MG63 (cell line): Measurements from ENCODE around the gene VIM. TPM values are rescaled to one million over a fixed set of nuclear protein-coding genes. Genes with fewer than 3 reads are reported as not detected.

Experiments used
- DNase-seq: peaks from one replicate; pipeline ENCODE4 v3.0.0-alpha.2; 2020
- H3K27me3 ChIP-seq: fragments of 250-450 bp; sonication (Bioruptor Pico); 2 replicates; pipeline ENCODE4 v1.5.1; 2020; ENCODE audit warnings: mild to moderate bottlenecking, moderate library complexity
- H3K36me3 ChIP-seq: fragments of 250-450 bp; sonication (Bioruptor Pico); 2 replicates; pipeline ENCODE4 v1.5.1; 2020; ENCODE audit warnings: mild to moderate bottlenecking, moderate library complexity
- H3K4me3 ChIP-seq: fragments of 250-450 bp; sonication (Bioruptor Pico); 2 replicates; pipeline ENCODE4 v1.5.1; 2020; ENCODE audit warnings: mild to moderate bottlenecking, moderate library complexity
- H3K9me3 ChIP-seq: fragments of 250-450 bp; sonication (Bioruptor Pico); 2 replicates; pipeline ENCODE4 v1.5.1; 2020; ENCODE audit warnings: mild to moderate bottlenecking, moderate library complexity
- total RNA-seq: library from RNA; depleted of rRNA; stranded (reverse); fragments of >200 nt; shearing (Covaris generic); gene quantifications from 2 replicates; pipeline ENCODE4 v1.2.3, GENCODE V29; 2014; ENCODE audit warnings: low replicate concordance

Gene VIM
- total RNA-seq, 1 experiment from 2014 or later = 6,535 TPM

DNA sequence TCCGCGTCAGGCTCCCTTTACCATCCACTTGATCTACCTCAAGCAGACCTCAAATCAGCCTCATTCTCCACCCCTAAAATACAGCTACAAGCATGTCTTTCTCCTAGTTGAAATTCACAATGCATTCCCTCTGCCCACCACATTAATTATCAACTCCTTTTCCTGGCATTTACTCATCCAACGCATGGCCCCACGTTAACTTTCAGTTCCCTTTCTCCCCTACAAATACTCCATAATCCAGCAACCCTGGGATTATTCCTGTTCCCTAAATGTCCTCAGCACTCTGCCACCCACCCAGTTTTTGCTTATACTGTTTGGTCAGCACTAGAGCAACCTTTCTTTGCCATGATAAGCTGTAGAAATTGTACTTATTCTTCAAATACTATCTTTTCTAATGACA is 5.7 kb upstream of the VIM start:
- Histone ChIP-seq H3K36me3 (no peaks in the 10 kb centered on the region), H3K27me3 (no peaks in the 10 kb centered on the region), H3K9me3 (peaks cover 3% of the 10 kb centered on the region; the same call in 1 of the 2 replicates), H3K4me3 (no peak overlapping the region)
- DNase-seq = no peak

DNA sequence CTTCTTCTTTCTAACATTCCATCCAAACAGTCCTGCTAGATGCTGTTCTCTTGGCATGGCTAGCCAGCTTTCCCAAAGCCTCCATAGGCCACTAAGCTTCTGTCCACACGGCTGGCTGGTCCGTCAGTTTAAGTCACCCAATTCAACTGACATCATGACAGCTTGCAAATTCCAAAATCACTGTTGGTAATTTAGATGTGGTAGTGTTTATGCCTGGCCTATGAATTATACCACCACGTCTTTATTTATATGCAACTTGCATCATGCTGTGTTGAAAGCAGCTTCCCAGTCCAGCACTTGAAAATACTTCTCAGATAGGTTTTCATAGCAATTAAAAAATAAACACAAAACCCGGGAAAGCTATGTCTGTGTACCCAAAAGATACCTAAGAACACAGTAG is 2.2 kb upstream of the VIM start:
- H3K9me3 ChIP-seq = peaks cover 3% of the 10 kb centered on the region; the same call in 1 of the 2 replicates
- H3K27me3 ChIP-seq = no peaks in the 10 kb centered on the region
- no peak for DNase-seq

DNA sequence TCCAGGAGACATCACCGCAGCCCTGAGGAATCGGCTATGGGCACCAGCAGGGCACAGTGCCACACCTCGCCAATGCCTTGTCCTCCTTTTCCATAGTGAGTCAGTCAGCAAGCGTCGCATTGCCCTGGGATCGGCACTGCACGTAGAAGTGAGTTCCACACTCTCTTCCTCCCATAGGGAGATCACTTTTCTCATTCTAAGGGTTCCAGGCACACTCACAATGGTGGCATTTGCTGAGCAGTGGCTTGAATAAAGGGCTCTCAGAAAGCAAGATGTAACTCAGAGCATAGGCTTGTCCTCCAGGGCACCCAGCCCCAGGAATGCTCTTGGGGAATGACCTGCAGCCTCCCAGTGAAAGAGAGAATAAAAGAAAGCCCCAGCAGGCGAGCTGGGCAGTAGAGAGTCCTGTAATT is 1.1 kb upstream of the VIM start:
- peak; percentile 66 for DNase-seq
- H3K4me3 ChIP-seq = peak overlapping the region; percentile 82
- peaks cover 3% of the 10 kb centered on the region; the same call in 1 of the 2 replicates for H3K9me3 ChIP-seq
- H3K36me3 ChIP-seq = peaks cover 28% of the 10 kb centered on the region
- no peaks in the 10 kb centered on the region for H3K27me3 ChIP-seq

More for the DNA sequence above, 2.2 kb upstream of the VIM start:
- Histone ChIP-seq H3K36me3 (peaks cover 17% of the 10 kb centered on the region), H3K4me3 (no peak overlapping the region)

DNA sequence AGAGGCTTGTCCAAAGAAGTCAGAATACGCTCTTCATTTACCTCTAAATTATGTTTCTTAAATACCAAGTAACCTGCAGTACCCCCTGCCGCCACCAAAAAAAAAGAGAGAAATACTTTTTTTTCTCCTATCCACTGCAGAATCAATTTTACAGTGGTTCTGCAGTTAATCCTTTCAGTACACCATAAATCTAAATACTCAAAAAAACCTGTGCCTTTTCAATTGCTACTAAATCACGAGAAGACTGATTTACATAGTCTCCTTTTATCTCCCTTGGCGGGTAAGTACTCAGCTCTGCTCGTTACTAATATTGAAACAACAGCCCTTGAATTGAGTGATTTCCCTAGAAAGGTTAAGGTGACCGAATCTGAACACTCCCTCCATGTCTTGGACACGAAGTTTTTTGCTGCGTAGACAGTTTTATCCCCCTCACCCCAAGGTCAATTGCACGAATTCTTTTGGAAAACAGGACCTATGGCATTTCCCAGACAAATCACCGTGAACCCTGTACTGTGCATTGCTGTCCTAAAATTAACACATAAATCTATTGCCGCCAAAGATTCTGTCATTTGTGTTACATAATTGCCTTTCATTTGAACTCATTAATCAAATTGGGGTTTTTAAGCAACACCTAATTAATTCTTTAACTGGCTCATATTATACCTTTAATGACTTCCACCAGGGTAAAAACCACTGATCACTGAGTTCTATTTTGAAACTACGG is 512 bp upstream of the VIM start:
- no peak for DNase-seq
- peak overlapping the region; percentile 82 for H3K4me3 ChIP-seq
- H3K27me3 ChIP-seq = no peaks in the 10 kb centered on the region
- peaks cover 34% of the 10 kb centered on the region for H3K36me3 ChIP-seq
- peaks cover 3% of the 10 kb centered on the region; the same call in 1 of the 2 replicates for H3K9me3 ChIP-seq

DNA sequence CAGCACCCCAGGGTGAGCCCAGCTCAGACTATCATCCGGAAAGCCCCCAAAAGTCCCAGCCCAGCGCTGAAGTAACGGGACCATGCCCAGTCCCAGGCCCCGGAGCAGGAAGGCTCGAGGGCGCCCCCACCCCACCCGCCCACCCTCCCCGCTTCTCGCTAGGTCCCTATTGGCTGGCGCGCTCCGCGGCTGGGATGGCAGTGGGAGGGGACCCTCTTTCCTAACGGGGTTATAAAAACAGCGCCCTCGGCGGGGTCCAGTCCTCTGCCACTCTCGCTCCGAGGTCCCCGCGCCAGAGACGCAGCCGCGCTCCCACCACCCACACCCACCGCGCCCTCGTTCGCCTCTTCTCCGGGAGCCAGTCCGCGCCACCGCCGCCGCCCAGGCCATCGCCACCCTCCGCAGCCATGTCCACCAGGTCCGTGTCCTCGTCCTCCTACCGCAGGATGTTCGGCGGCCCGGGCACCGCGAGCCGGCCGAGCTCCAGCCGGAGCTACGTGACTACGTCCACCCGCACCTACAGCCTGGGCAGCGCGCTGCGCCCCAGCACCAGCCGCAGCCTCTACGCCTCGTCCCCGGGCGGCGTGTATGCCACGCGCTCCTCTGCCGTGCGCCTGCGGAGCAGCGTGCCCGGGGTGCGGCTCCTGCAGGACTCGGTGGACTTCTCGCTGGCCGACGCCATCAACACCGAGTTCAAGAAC is 1.1 kb downstream of the VIM start:
- Histone ChIP-seq H3K36me3 (peaks cover 50% of the 10 kb centered on the region), H3K27me3 (no peaks in the 10 kb centered on the region)
- peak; percentile 95 for DNase-seq

DNA sequence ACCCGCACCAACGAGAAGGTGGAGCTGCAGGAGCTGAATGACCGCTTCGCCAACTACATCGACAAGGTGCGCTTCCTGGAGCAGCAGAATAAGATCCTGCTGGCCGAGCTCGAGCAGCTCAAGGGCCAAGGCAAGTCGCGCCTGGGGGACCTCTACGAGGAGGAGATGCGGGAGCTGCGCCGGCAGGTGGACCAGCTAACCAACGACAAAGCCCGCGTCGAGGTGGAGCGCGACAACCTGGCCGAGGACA is 1.6 kb downstream of the VIM start:
- peaks cover 55% of the 10 kb centered on the region for H3K36me3 ChIP-seq
- no peak for DNase-seq
- H3K9me3 ChIP-seq = no peaks in the 10 kb centered on the region
- H3K4me3 ChIP-seq = peak overlapping the region; percentile 82
- no peaks in the 10 kb centered on the region for H3K27me3 ChIP-seq

More for the DNA sequence above, 1.1 kb downstream of the VIM start:
- H3K4me3 ChIP-seq = peak overlapping the region; percentile 82
- no peaks in the 10 kb centered on the region for H3K9me3 ChIP-seq

DNA sequence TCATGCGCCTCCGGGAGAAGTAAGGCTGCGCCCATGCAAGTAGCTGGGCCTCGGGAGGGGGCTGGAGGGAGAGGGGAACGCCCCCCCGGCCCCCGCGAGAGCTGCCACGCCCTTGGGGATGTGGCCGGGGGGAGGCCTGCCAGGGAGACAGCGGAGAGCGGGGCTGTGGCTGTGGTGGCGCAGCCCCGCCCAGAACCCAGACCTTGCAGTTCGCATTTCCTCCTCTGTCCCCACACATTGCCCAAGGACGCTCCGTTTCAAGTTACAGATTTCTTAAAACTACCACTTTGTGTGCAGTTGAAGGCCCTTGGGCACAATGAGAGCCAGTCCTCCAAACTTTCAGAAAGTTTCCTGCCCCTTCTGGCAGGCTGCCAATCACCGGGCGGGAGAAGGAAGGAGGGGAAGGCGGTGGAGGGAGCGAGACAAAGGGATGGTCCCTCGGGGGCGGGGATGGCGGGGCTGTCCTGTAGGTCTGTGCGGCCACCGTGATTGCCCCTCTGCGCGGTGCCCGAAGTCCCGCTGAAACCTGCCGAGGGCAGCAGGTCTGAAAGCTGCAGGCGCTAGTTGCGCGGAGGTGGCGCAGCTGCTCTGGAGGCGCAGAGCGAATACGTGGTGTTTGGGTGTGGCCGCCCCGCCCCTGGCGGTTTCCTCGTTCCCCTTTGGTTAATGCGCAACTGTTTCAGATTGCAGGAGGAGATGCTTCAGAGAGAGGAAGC is 2.1 kb downstream of the VIM start:
- H3K9me3 ChIP-seq = no peaks in the 10 kb centered on the region
- H3K27me3 ChIP-seq = no peaks in the 10 kb centered on the region
- DNase-seq = peak; percentile 83
- peaks cover 60% of the 10 kb centered on the region for H3K36me3 ChIP-seq
- H3K4me3 ChIP-seq = peak overlapping the region; percentile 82

DNA sequence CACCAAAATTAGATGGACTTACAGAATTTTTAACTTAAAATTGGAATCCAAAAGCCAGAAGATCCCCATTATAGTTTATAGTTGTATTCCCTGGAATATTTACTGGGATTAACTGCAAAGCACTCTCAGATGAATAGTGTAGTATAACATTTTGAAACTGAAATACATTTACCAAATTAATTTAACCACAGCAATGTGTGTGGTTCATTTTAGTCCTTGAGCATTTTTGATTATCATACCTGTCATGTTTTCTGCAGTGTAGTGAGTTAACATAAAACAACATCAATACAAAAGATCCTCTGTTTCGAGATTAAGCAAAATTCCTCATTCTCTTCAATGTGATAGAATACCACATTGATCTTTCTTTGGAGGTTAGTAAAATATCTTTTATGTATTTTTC is 3.7 kb downstream of the VIM start:
- H3K27me3 ChIP-seq = no peaks in the 10 kb centered on the region
- peak overlapping the region; percentile 82 for H3K4me3 ChIP-seq
- DNase-seq = no peak
- peaks cover 77% of the 10 kb centered on the region for H3K36me3 ChIP-seq
- no peaks in the 10 kb centered on the region for H3K9me3 ChIP-seq

DNA sequence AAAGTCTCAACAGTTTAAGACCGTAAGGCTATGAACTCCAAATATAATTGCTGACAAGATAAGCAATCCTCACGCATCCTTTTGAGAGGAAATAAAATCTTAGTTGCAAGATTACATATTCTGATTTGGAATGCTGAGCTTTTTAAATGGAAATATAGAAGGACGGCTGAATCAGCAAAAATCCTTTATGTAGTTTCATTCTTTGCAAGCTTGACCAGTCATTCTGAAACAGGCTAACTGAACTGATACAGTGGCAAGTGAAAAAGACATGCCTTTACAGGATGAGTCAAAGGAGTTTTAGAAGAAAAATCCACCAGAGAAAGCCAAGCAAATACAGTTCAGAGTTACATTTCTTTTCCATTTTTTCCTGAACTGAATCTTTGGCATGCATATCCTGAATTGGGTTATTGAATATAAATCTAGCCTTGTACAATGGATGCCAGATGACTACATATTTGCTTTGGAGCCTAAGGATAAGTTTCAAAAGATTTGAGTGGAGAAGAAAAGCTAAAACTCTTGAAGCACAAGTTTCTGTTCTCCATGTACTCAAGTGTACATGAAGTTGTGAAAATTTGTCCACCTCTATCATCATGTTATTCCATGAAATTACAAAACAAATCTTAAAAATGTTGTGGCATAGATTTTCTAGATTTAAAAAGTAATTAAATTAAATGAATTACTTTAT is 4.4 kb downstream of the VIM start:
- Histone ChIP-seq H3K4me3 (peak overlapping the region; percentile 82), H3K9me3 (no peaks in the 10 kb centered on the region), H3K36me3 (peaks cover 83% of the 10 kb centered on the region), H3K27me3 (no peaks in the 10 kb centered on the region)
- no peak for DNase-seq

DNA sequence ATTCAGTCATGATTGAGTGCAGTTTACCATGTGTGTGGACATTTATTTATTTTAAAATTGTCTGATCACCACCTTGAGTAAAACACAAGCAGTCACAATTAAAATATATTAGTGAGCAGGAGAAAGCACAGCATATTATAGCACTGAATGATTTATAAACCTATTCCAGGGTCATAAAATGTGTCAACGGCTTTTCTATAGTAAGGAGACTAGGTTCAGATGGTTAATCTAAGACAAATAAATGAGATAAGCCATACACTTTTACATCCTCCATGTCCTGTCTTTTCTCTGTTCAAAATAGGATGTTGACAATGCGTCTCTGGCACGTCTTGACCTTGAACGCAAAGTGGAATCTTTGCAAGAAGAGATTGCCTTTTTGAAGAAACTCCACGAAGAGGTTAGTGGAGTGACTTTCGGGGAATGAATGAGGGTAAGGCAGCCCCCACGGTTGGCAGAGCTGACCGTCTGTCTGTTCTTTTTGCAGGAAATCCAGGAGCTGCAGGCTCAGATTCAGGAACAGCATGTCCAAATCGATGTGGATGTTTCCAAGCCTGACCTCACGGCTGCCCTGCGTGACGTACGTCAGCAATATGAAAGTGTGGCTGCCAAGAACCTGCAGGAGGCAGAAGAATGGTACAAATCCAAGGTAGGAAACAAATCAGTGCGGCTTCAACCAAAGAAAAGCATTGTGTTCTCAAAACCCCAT is 5.4 kb downstream of the VIM start:
- peaks cover 87% of the 10 kb centered on the region for H3K36me3 ChIP-seq
- no peaks in the 10 kb centered on the region for H3K9me3 ChIP-seq
- no peaks in the 10 kb centered on the region for H3K27me3 ChIP-seq
- peak overlapping the region; percentile 82 for H3K4me3 ChIP-seq
- peak; percentile 49 for DNase-seq

DNA sequence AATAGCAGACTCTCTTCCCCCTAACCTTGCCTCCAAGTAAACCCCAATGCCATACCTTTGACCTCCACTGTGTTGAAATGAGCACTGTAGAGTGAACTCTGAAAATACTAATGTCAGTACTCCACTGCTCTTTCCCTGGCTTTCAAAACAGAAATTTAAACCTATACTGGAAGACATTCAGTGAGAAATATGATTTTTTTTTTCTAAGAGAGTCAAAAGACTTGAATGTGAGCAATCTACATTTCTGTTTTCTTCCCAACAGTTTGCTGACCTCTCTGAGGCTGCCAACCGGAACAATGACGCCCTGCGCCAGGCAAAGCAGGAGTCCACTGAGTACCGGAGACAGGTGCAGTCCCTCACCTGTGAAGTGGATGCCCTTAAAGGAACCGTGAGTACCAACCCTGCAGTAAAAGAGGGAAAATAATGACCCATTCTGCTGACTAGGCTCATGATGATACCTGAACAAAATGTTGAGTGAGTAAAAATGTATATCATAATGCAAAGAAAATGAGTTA is 6.4 kb downstream of the VIM start:
- Histone ChIP-seq H3K4me3 (peak overlapping the region; percentile 82), H3K27me3 (no peaks in the 10 kb centered on the region), H3K9me3 (no peaks in the 10 kb centered on the region), H3K36me3 (peaks cover 84% of the 10 kb centered on the region)
- no peak for DNase-seq

DNA sequence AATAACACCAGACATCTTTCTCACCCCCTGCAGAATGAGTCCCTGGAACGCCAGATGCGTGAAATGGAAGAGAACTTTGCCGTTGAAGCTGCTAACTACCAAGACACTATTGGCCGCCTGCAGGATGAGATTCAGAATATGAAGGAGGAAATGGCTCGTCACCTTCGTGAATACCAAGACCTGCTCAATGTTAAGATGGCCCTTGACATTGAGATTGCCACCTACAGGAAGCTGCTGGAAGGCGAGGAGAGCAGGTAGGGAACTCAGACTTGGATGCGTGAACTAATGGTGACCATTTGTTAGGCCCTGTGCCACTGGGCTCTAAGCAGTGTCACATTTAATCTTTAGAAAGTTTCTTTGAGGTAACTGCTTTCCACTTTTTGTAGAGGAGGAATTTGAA is 7.1 kb downstream of the VIM start:
- peaks cover 77% of the 10 kb centered on the region for H3K36me3 ChIP-seq
- H3K27me3 ChIP-seq = no peaks in the 10 kb centered on the region
- H3K9me3 ChIP-seq = no peaks in the 10 kb centered on the region
- DNase-seq = no peak
- H3K4me3 ChIP-seq = no peak overlapping the region

DNA sequence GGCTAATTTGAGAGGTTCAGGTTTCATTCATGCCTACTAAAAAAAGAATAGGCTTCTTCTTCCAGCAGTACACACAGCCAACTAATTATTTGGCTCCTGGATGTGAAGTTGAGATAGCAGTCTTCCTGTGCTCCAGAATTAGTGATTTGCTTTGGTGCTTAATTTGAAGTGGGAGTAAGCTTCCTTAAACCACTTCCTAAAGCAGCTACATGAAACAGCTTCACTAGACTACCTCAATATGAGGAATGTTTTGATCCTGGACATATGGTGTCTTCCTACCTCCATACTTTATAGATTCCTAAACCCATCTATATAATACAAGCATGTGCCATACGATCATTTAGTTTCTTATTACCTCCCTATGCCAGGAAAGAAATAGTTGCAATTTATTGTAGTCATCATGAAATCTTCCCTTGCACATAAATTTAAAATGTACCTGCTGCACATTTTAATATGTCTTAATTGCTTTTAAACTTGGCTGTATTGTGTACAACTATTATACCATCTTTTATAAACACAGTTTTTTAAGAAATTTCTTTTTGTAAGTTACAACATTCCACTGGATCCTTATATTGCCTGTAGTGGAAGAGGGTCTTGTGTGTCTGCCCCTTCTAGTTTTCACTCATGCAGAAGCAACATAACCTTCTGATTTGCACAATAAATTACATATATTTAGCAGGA is 8.6 kb downstream of the VIM start:
- no peak for DNase-seq
- no peak overlapping the region for H3K4me3 ChIP-seq
- H3K27me3 ChIP-seq = no peaks in the 10 kb centered on the region
- no peaks in the 10 kb centered on the region for H3K9me3 ChIP-seq
- peaks cover 62% of the 10 kb centered on the region for H3K36me3 ChIP-seq

DNA sequence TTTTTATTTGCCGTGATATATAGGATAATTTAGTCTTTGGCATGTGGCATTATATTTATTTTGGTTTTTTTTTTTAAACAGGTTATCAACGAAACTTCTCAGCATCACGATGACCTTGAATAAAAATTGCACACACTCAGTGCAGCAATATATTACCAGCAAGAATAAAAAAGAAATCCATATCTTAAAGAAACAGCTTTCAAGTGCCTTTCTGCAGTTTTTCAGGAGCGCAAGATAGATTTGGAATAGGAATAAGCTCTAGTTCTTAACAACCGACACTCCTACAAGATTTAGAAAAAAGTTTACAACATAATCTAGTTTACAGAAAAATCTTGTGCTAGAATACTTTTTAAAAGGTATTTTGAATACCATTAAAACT is 9.1 kb downstream of the VIM start:
- DNase-seq = no peak
- Histone ChIP-seq H3K27me3 (no peaks in the 10 kb centered on the region), H3K4me3 (no peak overlapping the region), H3K36me3 (peaks cover 57% of the 10 kb centered on the region), H3K9me3 (0 out of 2 replicates have a peak, but pooled peaks cover 4% of the 10 kb centered on the region)

DNA sequence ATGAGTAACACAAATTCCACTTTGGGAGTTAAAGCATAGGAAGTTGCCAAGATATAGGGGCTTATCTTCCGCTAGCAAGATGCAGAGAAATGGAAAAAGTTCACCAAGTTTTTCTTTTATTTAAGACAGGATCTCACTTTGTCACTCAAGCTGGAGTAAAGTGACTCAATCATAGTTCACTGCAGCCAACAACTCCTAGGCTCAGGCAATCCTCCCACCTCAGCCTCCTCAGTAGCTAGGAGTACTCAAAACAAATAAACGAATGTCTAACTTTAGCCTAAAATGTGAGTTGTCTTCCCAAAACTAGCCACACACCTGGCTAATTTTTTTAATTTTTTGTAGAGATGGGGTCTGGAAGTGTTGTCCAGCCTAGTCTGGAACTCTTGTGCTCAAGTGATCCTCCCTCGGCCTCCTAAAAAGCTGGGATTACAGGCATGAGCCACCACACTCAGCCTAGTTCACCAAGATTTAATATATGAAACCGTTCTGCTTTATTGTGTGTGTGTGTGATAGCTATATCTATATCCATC is 9.9 kb downstream of the VIM start:
- Histone ChIP-seq H3K9me3 (0 out of 2 replicates have a peak, but pooled peaks cover 4% of the 10 kb centered on the region), H3K27me3 (no peaks in the 10 kb centered on the region), H3K4me3 (no peak overlapping the region), H3K36me3 (peaks cover 49% of the 10 kb centered on the region)
- DNase-seq = peak; percentile 50
